Measurements from ENCODE around the gene IGSF9B.

The IGSF9B gene

DNA sequence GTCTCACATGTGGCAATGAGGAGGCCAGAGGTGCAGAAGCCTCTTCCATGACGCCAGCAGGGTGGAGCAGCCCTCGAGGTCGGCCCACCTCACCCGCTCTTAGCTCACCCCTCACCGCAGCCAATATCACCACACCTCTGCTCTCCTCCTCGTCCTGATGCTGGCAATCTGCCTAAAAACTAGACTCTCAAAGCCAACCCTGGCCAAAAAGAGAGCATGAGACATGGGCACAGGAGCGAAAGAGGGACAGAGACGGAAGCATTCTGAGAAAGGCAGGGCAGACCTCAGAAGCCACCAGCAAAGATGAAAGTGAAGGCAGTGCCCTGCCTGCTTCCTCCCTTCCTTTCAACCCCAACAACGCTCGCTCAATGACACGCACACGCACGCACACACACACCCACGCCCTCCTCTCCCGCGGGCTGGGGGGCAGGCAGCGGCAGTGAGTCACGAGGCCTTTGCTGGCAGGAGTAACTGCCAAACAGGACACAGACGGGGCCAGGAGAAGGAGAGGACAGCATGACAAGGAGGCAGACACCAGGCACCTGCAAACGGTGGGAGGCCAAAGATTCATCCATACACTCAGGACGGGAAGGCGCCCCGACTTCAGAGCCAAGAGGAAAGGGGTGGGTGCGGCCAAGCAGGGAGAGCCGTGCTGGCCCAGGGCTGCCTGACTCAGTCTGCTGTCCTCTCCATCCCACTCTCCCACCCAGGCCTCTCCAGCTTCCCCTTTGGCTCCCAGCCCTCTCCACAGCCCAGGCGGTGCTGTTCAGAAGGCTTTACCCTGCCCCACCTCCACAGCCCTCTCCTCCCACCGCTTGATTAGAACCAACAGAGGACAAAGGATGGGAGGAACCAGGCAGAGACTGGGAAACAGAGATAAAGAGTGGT lies 11.4 kb downstream of the IGSF9B start:
- H3K4me3 ChIP-seq (ENCODE audit: low read depth in 1 of 2, low read length in 2 of 2), result no peak overlapping the region
- peaks cover 55% of the 10 kb centered on the region for H3K4me1 ChIP-seq (ENCODE audit: insufficient read depth, low read length)
- H3K27ac ChIP-seq (ENCODE audit: low read depth, low read length), result no peak overlapping the region
- H3K27me3 ChIP-seq (ENCODE audit: control insufficient read depth in 1 of 2, insufficient read depth in 2 of 2, low read length in 2 of 2), result peaks cover 0 to 4% of the 10 kb centered on the region in 2 donors
- no peak overlapping the region for H3K9ac ChIP-seq (ENCODE audit: low read length)
- H3K9me3 ChIP-seq (ENCODE audit: low read length), result no peaks in the 10 kb centered on the region
- H3K36me3 ChIP-seq (ENCODE audit: insufficient read depth, low read length), result peaks cover 11% of the 10 kb centered on the region

DNA sequence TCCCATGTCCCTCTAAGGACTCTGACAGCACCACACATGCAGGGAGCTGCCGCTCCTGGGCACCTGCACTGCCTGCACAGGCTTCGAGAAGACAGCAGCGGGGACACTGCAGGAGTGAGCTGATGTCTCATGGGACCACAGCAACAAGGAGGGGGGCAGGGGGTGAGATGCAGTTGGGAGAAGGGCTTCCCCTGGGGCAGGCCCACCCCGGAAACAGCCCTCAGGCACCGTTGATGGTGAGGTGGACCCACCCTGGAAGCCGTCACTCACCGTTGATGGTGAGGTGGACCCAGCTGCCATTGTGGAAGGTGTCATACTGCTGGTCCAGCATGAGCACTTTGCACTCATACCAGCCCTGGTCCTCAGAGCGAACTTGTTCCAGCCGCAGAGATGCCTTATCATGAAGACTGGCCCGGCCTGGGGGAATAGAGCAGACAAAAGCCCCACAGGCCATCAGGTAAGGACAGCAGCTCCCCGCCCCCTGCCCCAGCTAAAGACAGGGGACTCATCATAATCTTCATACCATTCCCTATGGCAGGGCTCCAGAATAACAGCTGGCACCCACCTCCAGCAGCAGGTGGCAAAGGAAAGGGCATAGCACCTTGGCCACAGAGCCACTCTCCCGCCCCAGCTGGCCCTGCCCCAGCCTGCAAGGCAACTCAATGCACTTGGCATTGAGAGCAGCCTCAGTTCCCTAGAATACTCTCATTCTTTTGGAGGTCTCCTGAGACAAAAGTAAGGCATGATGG lies 12.6 kb downstream of the IGSF9B start:
- H3K27me3 ChIP-seq (ENCODE audit: control insufficient read depth in 1 of 2, insufficient read depth in 2 of 2, low read length in 2 of 2), result peaks cover 0 to 4% of the 10 kb centered on the region in 2 donors
- H3K4me3 ChIP-seq (ENCODE audit: low read depth in 1 of 2, low read length in 2 of 2), result no peak overlapping the region
- H3K27ac ChIP-seq (ENCODE audit: low read depth, low read length), result no peak overlapping the region
- H3K36me3 ChIP-seq (ENCODE audit: insufficient read depth, low read length), result peaks cover 14% of the 10 kb centered on the region
- no peaks in the 10 kb centered on the region for H3K9me3 ChIP-seq (ENCODE audit: low read length)
- no peak overlapping the region for H3K9ac ChIP-seq (ENCODE audit: low read length)
- H3K4me1 ChIP-seq (ENCODE audit: insufficient read depth, low read length), result peaks cover 43% of the 10 kb centered on the region

GRCh38 chr11:133942577-133942976 lies 14.2 kb downstream of the IGSF9B start:
- peaks cover 25% of the 10 kb centered on the region for H3K36me3 ChIP-seq (ENCODE audit: insufficient read depth, low read length)

DNA sequence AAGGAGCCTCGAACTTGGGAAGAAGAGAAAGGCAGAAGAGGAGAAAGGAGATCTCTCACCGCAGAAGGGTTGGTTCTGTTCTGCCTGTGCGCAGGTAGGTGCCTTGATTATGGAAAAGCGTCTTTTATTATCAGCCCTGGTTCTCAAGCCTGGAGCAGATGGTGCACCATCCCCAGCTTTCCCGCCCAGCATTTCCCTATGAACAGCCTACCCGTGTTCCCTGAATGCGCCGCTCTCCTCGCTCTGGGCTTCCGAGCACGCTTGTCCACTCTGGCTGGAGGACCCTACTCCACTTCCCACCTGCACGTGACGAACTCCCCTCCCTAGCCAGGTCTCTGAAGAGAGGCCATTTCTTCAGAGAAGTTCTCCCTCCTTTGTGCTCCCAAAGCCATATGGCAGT lies 15.2 kb downstream of the IGSF9B start:
- no peak overlapping the region for H3K27ac ChIP-seq (ENCODE audit: low read depth, low read length)
- peaks cover 34% of the 10 kb centered on the region for H3K36me3 ChIP-seq (ENCODE audit: insufficient read depth, low read length)
- H3K4me1 ChIP-seq (ENCODE audit: insufficient read depth, low read length), result peaks cover 17% of the 10 kb centered on the region

More at GRCh38 chr11:133942577-133942976, 14.2 kb downstream of the IGSF9B start:
- Histone ChIP-seq H3K9me3 (ENCODE audit: low read length) (no peaks in the 10 kb centered on the region), H3K9ac (ENCODE audit: low read length) (no peak overlapping the region), H3K27me3 (ENCODE audit: control insufficient read depth in 1 of 2, insufficient read depth in 2 of 2, low read length in 2 of 2) (peaks cover 0 to 4% of the 10 kb centered on the region in 2 donors), H3K27ac (ENCODE audit: low read depth, low read length) (no peak overlapping the region), H3K4me3 (ENCODE audit: low read depth in 1 of 2, low read length in 2 of 2) (no peak overlapping the region), H3K4me1 (ENCODE audit: insufficient read depth, low read length) (peaks cover 27% of the 10 kb centered on the region)

GRCh38 chr11:133940034-133940433 lies 16.7 kb downstream of the IGSF9B start:
- Histone ChIP-seq H3K27me3 (ENCODE audit: control insufficient read depth in 1 of 2, insufficient read depth in 2 of 2, low read length in 2 of 2) (no peaks in the 10 kb centered on the region), H3K27ac (ENCODE audit: low read depth, low read length) (no peak overlapping the region), H3K4me3 (ENCODE audit: low read depth in 1 of 2, low read length in 2 of 2) (no peak overlapping the region), H3K9me3 (ENCODE audit: low read length) (no peaks in the 10 kb centered on the region), H3K9ac (ENCODE audit: low read length) (no peak overlapping the region), H3K36me3 (ENCODE audit: insufficient read depth, low read length) (peaks cover 44% of the 10 kb centered on the region), H3K4me1 (ENCODE audit: insufficient read depth, low read length) (peaks cover 4% of the 10 kb centered on the region)

More for the DNA sequence above, 15.2 kb downstream of the IGSF9B start:
- Histone ChIP-seq H3K27me3 (ENCODE audit: control insufficient read depth in 1 of 2, insufficient read depth in 2 of 2, low read length in 2 of 2) (no peaks in the 10 kb centered on the region), H3K4me3 (ENCODE audit: low read depth in 1 of 2, low read length in 2 of 2) (no peak overlapping the region), H3K9ac (ENCODE audit: low read length) (no peak overlapping the region), H3K9me3 (ENCODE audit: low read length) (no peaks in the 10 kb centered on the region)

GRCh38 chr11:133939558-133939957 lies 17.2 kb downstream of the IGSF9B start:
- Histone ChIP-seq H3K4me3 (ENCODE audit: low read depth in 1 of 2, low read length in 2 of 2) (no peak overlapping the region), H3K27ac (ENCODE audit: low read depth, low read length) (no peak overlapping the region), H3K36me3 (ENCODE audit: insufficient read depth, low read length) (peaks cover 49% of the 10 kb centered on the region), H3K9ac (ENCODE audit: low read length) (no peak overlapping the region), H3K4me1 (ENCODE audit: insufficient read depth, low read length) (no peaks in the 10 kb centered on the region), H3K9me3 (ENCODE audit: low read length) (no peaks in the 10 kb centered on the region), H3K27me3 (ENCODE audit: control insufficient read depth in 1 of 2, insufficient read depth in 2 of 2, low read length in 2 of 2) (no peaks in the 10 kb centered on the region)

GRCh38 chr11:133938166-133938565 lies 18.6 kb downstream of the IGSF9B start:
- no peaks in the 10 kb centered on the region for H3K27me3 ChIP-seq (ENCODE audit: control insufficient read depth in 1 of 2, insufficient read depth in 2 of 2, low read length in 2 of 2)
- peaks cover 42% of the 10 kb centered on the region for H3K36me3 ChIP-seq (ENCODE audit: insufficient read depth, low read length)

DNA sequence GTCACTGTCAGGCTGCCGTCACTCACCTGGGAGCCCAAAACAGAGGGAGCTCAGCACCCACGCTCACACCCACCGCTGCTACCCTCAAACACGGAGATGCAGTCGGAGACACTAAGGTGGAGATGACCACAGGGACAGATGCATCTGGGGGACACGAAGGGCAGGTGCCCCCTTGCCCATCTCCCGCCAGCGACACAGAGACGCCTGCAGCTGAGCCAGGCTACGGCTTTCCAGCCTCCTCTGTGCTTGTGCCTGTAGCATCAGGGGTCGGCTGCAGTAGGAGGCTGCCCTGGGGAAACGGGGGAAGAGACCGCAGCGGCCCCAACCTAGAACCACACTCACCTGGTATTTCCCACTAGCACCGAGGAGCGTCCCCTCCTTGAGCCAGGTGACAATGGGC lies 19.3 kb downstream of the IGSF9B start:
- H3K4me3 ChIP-seq (ENCODE audit: low read depth in 1 of 2, low read length in 2 of 2), result no peak overlapping the region
- no peaks in the 10 kb centered on the region for H3K9me3 ChIP-seq (ENCODE audit: low read length)
- peaks cover 42% of the 10 kb centered on the region for H3K36me3 ChIP-seq (ENCODE audit: insufficient read depth, low read length)
- no peaks in the 10 kb centered on the region for H3K4me1 ChIP-seq (ENCODE audit: insufficient read depth, low read length)
- H3K27ac ChIP-seq (ENCODE audit: low read depth, low read length), result no peak overlapping the region
- no peaks in the 10 kb centered on the region for H3K27me3 ChIP-seq (ENCODE audit: control insufficient read depth in 1 of 2, insufficient read depth in 2 of 2, low read length in 2 of 2)
- no peak overlapping the region for H3K9ac ChIP-seq (ENCODE audit: low read length)

More at GRCh38 chr11:133938166-133938565, 18.6 kb downstream of the IGSF9B start:
- Histone ChIP-seq H3K4me3 (ENCODE audit: low read depth in 1 of 2, low read length in 2 of 2) (no peak overlapping the region), H3K9ac (ENCODE audit: low read length) (no peak overlapping the region), H3K4me1 (ENCODE audit: insufficient read depth, low read length) (no peaks in the 10 kb centered on the region), H3K27ac (ENCODE audit: low read depth, low read length) (no peak overlapping the region), H3K9me3 (ENCODE audit: low read length) (no peaks in the 10 kb centered on the region)

GRCh38 chr11:133937015-133937414 lies 19.8 kb downstream of the IGSF9B start:
- no peak overlapping the region for H3K9ac ChIP-seq (ENCODE audit: low read length)
- peaks cover 44% of the 10 kb centered on the region for H3K36me3 ChIP-seq (ENCODE audit: insufficient read depth, low read length)
- H3K27ac ChIP-seq (ENCODE audit: low read depth, low read length), result no peak overlapping the region
- no peaks in the 10 kb centered on the region for H3K4me1 ChIP-seq (ENCODE audit: insufficient read depth, low read length)
- H3K4me3 ChIP-seq (ENCODE audit: low read depth in 1 of 2, low read length in 2 of 2), result no peak overlapping the region
- H3K9me3 ChIP-seq (ENCODE audit: low read length), result no peaks in the 10 kb centered on the region
- H3K27me3 ChIP-seq (ENCODE audit: control insufficient read depth in 1 of 2, insufficient read depth in 2 of 2, low read length in 2 of 2), result no peaks in the 10 kb centered on the region

DNA sequence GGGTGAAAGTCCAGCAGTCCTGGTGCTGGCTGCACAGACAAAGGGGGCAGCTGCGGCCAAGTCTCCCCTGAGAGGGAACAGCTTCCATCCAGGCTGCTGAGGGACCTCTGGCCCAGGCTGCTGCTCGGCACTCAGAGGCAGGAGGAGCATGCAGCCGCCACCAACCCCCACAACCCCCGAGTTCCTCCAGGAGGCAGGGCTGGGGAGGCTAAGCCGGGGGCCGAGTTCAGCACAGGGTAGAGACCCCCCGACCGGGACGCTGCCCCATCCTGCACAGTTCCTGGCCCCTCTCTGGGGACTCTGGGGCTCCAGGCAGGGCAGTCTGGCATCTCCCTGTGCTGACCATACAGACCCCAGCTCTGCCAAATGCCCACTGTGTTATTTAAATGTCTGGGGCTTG lies 20.2 kb downstream of the IGSF9B start:
- no peaks in the 10 kb centered on the region for H3K9me3 ChIP-seq (ENCODE audit: low read length)
- H3K4me3 ChIP-seq (ENCODE audit: low read depth in 1 of 2, low read length in 2 of 2), result no peak overlapping the region
- H3K36me3 ChIP-seq (ENCODE audit: insufficient read depth, low read length), result peaks cover 48% of the 10 kb centered on the region
- H3K4me1 ChIP-seq (ENCODE audit: insufficient read depth, low read length), result no peaks in the 10 kb centered on the region
- no peak overlapping the region for H3K27ac ChIP-seq (ENCODE audit: low read depth, low read length)
- no peak overlapping the region for H3K9ac ChIP-seq (ENCODE audit: low read length)
- H3K27me3 ChIP-seq (ENCODE audit: control insufficient read depth in 1 of 2, insufficient read depth in 2 of 2, low read length in 2 of 2), result no peaks in the 10 kb centered on the region

DNA sequence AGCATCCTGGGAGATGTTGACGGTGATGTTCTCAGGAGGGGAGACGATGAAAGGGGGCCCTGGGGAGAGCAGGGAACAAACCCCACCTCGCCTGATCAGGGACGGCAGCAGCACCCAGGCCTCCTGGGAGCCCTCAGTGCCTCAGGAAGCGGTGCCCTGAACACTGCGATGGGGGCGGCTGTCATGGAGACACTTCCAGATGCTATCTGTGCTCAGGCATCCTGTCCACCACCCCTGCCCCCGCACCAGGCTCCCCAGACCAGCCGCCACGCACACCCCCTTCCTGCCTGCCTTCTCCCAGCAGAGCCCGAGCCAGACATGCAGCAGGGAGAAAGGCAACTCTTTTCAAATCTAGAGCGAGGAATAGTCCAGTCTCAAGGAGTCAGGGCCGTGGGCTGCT lies 20.6 kb downstream of the IGSF9B start:
- H3K27ac ChIP-seq (ENCODE audit: low read depth, low read length), result no peak overlapping the region
- H3K9ac ChIP-seq (ENCODE audit: low read length), result no peak overlapping the region
- H3K27me3 ChIP-seq (ENCODE audit: control insufficient read depth in 1 of 2, insufficient read depth in 2 of 2, low read length in 2 of 2), result no peaks in the 10 kb centered on the region

More for the DNA sequence above, 20.6 kb downstream of the IGSF9B start:
- peaks cover 51% of the 10 kb centered on the region for H3K36me3 ChIP-seq (ENCODE audit: insufficient read depth, low read length)
- H3K4me3 ChIP-seq (ENCODE audit: low read depth in 1 of 2, low read length in 2 of 2), result no peak overlapping the region
- no peaks in the 10 kb centered on the region for H3K4me1 ChIP-seq (ENCODE audit: insufficient read depth, low read length)
- H3K9me3 ChIP-seq (ENCODE audit: low read length), result no peaks in the 10 kb centered on the region
